Measurements from ENCODE around the gene CASK.

- TF ChIP-seq ARID3A (IDR thresholded peaks at IDR 0.05; ENCODE audit: borderline replicate concordance, low read depth, low read length) (no peak), MAZ (CRISPR knock-in tag; conservative IDR thresholded peaks at IDR 0.05 in 1 of 2, IDR thresholded peaks at IDR 0.05 in 1 of 2) (no peak), ZNF407 (IDR thresholded peaks at IDR 0.05; ENCODE audit: low read depth) (no peak), MTF1 (CRISPR knock-in tag; IDR thresholded peaks at IDR 0.05; ENCODE audit: borderline replicate concordance) (no peak), UBTF (IDR thresholded peaks at IDR 0.05; ENCODE audit: borderline replicate concordance in 1 of 2, low read depth in 2 of 2, low read length in 2 of 2) (no peak), CREM (IDR thresholded peaks at IDR 0.05; ENCODE audit: low read depth) (no peak), SAFB (IDR thresholded peaks at IDR 0.05; ENCODE audit: borderline replicate concordance, low read depth, low read length) (no peak), NFXL1 (CRISPR knock-in tag; IDR thresholded peaks at IDR 0.05) (no peak), MED1 (CRISPR knock-in tag; IDR thresholded peaks at IDR 0.05; ENCODE audit: borderline replicate concordance) (no peak), CTCF (IDR thresholded peaks at IDR 0.05 in 2 of 3, conservative IDR thresholded peaks at IDR 0.05 in 1 of 3; ENCODE audit: insufficient read depth in 2 of 3, low read depth in 1 of 3, low read length in 3 of 3) (no peak)
These were observed 219.8 kb downstream of the CASK start for GRCh38 chrX:41703574-41704029.
